ENCODE measurements around the gene LSAMP. TPM values are rescaled to one million over a fixed set of nuclear protein-coding genes. Genes with fewer than 3 reads are reported as not detected.

The LSAMP gene
- total and polyA plus RNA-seq, 2 donors (not counting 1 experiment from before 2014, with no cell fraction given) = not detected

DNA sequence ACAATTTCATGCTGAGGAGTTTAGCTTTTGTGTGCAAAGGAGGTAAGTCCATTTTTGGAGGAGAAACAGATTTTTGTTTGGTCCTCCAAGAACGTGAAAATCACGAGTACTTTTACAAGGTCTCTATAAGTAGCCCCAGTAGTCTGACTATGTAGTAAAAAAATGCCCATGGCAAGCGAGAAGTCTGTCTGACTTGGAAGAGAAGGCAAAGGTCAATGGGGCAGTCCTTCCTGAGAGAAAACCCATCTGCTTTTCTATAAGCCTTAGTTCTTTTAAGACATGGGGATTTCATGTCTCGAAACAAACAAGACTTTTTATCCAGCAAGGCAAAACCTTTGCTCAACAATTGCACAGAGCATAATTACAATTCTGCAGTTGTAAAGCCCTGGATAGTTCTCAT, 638.8 kb downstream of the LSAMP start:
- Mint-ChIP-seq H3K27ac (no peak overlapping the region), H3K4me1 (no peaks in the 10 kb centered on the region), H3K27me3 (peaks cover 48% of the 10 kb centered on the region), H3K9me3 (ENCODE audit: insufficient read depth) (no peaks in the 10 kb centered on the region), H3K4me3 (no peak overlapping the region)
- H3K4me2 ChIP-seq (replicated peaks; ENCODE audit: low read depth, low read length, poor library complexity, severe bottlenecking) = no peak overlapping the region
- H3K4me3 ChIP-seq (ENCODE audit: control extremely low read depth in 1 of 5, extremely low read depth in 1 of 5, insufficient read depth in 1 of 5, low read depth in 2 of 5, low read length in 4 of 5) = no peak overlapping the region
- H3K36me3 ChIP-seq (replicated peaks in 1 of 2; ENCODE audit: control extremely low read depth in 1 of 2, control insufficient read depth in 1 of 2, extremely low read depth in 1 of 2, insufficient read depth in 2 of 2, low read length in 1 of 2) = no peaks in the 10 kb centered on the region
- intact Hi-C loops (cut with micrococcal nuclease) = no loop called here
- no peaks in the 10 kb centered on the region for H4K20me1 ChIP-seq (ENCODE audit: control insufficient read depth, insufficient read depth, low read length, poor library complexity, severe bottlenecking)
- no peaks in the 10 kb centered on the region for H3K9me3 ChIP-seq (ENCODE audit: control extremely low read depth in 1 of 3, control insufficient read depth in 2 of 3, insufficient read depth in 1 of 3, low read length in 2 of 3)
- ATAC-seq (ENCODE audit: low read depth) (no peak), DNase-seq (no peak)
- POLR2A ChIA-PET = no interaction called here
- WGBS (ENCODE audit: insufficient coverage) = 100% methylated on average over 2 of the region's 4 CpGs
- H3K27me3 ChIP-seq (replicated peaks in 1 of 4; ENCODE audit: control extremely low read depth in 1 of 4, control insufficient read depth in 3 of 4, insufficient read depth in 4 of 4, low read length in 3 of 4) = peaks cover 0 to 13% (median 4%) of the 10 kb centered on the region in 4 experiments
- no peak overlapping the region for H3K27ac ChIP-seq (ENCODE audit: low read length in 2 of 2)
- TF ChIP-seq, protein P1, sequence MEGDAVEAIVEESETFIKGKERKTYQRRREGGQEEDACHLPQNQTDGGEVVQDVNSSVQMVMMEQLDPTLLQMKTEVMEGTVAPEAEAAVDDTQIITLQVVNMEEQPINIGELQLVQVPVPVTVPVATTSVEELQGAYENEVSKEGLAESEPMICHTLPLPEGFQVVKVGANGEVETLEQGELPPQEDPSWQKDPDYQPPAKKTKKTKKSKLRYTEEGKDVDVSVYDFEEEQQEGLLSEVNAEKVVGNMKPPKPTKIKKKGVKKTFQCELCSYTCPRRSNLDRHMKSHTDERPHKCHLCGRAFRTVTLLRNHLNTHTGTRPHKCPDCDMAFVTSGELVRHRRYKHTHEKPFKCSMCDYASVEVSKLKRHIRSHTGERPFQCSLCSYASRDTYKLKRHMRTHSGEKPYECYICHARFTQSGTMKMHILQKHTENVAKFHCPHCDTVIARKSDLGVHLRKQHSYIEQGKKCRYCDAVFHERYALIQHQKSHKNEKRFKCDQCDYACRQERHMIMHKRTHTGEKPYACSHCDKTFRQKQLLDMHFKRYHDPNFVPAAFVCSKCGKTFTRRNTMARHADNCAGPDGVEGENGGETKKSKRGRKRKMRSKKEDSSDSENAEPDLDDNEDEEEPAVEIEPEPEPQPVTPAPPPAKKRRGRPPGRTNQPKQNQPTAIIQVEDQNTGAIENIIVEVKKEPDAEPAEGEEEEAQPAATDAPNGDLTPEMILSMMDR (IDR thresholded peaks at IDR 0.05) = no peak
- no peak for TF ChIP-seq EZH2 (IDR thresholded peaks at IDR 0.05; ENCODE audit: borderline replicate concordance, insufficient read depth, low read depth, low read length, poor library complexity, severe bottlenecking)
- H3K9ac ChIP-seq (ENCODE audit: low read length) = no peak overlapping the region
- no peak overlapping the region for H2AFZ ChIP-seq (ENCODE audit: insufficient read depth, low read depth, low read length, poor library complexity, severe bottlenecking)
- no peaks in the 10 kb centered on the region for H3K4me1 ChIP-seq (ENCODE audit: control insufficient read depth in 2 of 2, insufficient read depth in 2 of 2, low read length in 2 of 2)
- no peaks in the 10 kb centered on the region for H3K79me2 ChIP-seq (ENCODE audit: control insufficient read depth, insufficient read depth, low read length)
- CTCF ChIA-PET = interaction anchor here (4.1 kb wide), 1 partner anchor 9 kb away, joined by 16 read pairs; no protein-coding TSS in a partner anchor

DNA sequence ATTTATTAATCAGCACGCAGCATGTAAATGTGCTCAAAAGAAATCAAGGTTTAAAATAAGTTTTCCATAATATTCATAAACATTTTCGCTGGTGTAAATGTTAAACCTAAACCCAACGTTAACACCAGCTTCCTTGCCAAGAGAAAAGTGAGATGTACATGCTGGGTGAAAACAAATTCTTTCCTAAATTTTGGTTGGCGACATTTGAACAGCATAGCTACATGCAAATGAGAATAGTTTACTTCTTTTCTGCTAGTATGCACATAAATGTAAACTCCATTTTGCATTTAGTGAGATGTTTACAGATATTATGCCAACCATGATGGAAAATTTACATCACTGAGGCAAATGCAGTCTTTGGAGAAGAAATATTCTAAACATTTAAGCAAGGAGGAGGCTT, 639.8 kb downstream of the LSAMP start:
- no CpG with 5 or more reads among the region's 4 CpGs for WGBS (ENCODE audit: insufficient coverage)
- no peak for DNase-seq
- TF ChIP-seq, protein P1 (IDR thresholded peaks at IDR 0.05) = no peak
- no peak for TF ChIP-seq EZH2 (IDR thresholded peaks at IDR 0.05; ENCODE audit: borderline replicate concordance, insufficient read depth, low read depth, low read length, poor library complexity, severe bottlenecking)
- intact Hi-C loops (cut with micrococcal nuclease) = no loop called here
- Histone ChIP-seq H3K27me3 (replicated peaks in 1 of 4; ENCODE audit: control extremely low read depth in 1 of 4, control insufficient read depth in 3 of 4, insufficient read depth in 4 of 4, low read length in 3 of 4) (peaks cover 0 to 13% (median 4%) of the 10 kb centered on the region in 4 experiments), H3K4me3 (ENCODE audit: control extremely low read depth in 1 of 5, extremely low read depth in 1 of 5, insufficient read depth in 1 of 5, low read depth in 2 of 5, low read length in 4 of 5) (no peak overlapping the region), H3K79me2 (ENCODE audit: control insufficient read depth, insufficient read depth, low read length) (no peaks in the 10 kb centered on the region), H3K4me1 (ENCODE audit: control insufficient read depth in 2 of 2, insufficient read depth in 2 of 2, low read length in 2 of 2) (no peaks in the 10 kb centered on the region), H3K27ac (ENCODE audit: low read length in 2 of 2) (no peak overlapping the region), H4K20me1 (ENCODE audit: control insufficient read depth, insufficient read depth, low read length, poor library complexity, severe bottlenecking) (no peaks in the 10 kb centered on the region), H3K9ac (ENCODE audit: low read length) (no peak overlapping the region), H3K36me3 (replicated peaks in 1 of 2; ENCODE audit: control extremely low read depth in 1 of 2, control insufficient read depth in 1 of 2, extremely low read depth in 1 of 2, insufficient read depth in 2 of 2, low read length in 1 of 2) (no peaks in the 10 kb centered on the region), H3K4me2 (replicated peaks; ENCODE audit: low read depth, low read length, poor library complexity, severe bottlenecking) (no peak overlapping the region), H2AFZ (ENCODE audit: insufficient read depth, low read depth, low read length, poor library complexity, severe bottlenecking) (no peak overlapping the region), H3K9me3 (ENCODE audit: control extremely low read depth in 1 of 3, control insufficient read depth in 2 of 3, insufficient read depth in 1 of 3, low read length in 2 of 3) (no peaks in the 10 kb centered on the region)
- Mint-ChIP-seq H3K4me1 (no peaks in the 10 kb centered on the region), H3K9me3 (ENCODE audit: insufficient read depth) (no peaks in the 10 kb centered on the region), H3K27me3 (peaks cover 53% of the 10 kb centered on the region), H3K4me3 (no peak overlapping the region), H3K27ac (no peak overlapping the region)
- no peak for ATAC-seq (ENCODE audit: low read depth)
- CTCF ChIA-PET = interaction anchor here (3.5 to 4.1 kb wide), 2 partner anchors 9 to 21 kb away, joined by 14 to 16 read pairs; no protein-coding TSS in a partner anchor
- POLR2A ChIA-PET = no interaction called here
